ENCODE data around the gene TPRG1L.
"Not testable (repeated sequence)": the region's sequence is repeated elsewhere in the genome, so short reads cannot be mapped to it uniquely, and the experiment has no call there.

Gene TPRG1L

DNA sequence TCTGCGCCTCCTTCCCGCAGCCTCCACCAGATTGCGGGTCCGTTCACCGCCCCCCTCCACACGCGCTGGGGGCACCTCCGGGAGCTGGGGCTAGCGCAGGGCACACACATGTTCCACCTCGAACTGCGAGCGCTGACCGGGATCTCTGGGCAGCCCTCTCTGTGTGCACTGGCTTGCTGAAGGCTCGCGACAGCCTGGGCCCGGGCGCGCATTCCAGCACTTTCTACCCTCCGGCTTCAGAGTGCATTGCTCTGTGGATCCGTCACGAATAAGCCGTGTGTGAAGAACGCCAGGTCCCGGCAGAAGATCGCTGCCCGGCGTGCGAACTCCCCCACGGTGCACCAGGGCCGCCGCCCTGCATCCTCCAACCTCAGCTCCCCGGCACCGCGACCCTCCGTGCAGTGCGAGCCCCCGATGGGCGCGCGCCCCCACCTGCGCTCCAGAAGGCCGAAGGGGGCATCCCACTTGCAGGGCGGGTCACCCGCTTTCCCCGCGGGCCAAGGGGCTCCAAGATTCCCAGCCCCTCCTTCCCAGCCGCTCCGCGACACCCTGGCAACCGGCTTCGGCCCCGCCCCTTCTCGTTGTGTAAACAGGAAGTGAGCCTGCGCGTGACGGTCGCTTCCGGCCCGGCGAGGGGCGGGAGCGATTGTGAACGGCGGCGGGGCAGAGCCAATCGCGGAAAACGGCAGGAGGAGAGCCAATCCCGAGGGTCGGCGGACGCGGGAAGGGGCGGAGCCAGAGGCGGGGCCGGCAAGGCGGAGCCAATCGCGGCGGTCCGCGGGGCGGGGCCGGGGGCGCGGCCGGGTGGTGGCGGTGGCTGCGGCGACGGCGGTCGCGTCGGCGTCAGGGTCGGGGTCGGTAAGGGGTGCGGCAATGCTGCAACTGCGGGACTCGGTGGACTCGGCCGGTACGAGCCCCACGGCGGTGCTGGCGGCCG is at the start of gene TPRG1L:
TPRG1L (plus strand) TSS at position 816 of the 937 bp plus-strand sequence; CDS start at position 874, 58 bp downstream.
- peak; percentile 92 for DNase-seq

DNA sequence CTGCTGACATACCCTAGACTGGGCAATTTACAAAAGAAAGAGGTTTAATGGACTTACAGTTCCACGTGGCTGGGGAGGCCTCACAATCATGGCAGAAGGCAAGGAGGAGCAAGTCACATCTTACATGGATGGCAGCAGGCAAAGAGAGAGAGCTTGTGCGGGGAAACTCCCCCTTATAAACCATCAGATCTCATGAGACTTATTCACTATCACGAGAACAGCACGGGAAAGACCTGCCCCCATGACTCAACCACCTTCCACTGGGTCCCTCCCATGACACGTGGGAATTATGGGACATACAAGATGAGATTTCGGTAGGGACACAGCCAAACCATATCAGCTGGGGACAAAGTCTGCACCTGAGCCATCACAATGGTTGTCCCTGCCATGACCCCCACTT is 49.3 kb upstream of the TPRG1L start:
- DNase-seq = not testable (repeated sequence)

DNA sequence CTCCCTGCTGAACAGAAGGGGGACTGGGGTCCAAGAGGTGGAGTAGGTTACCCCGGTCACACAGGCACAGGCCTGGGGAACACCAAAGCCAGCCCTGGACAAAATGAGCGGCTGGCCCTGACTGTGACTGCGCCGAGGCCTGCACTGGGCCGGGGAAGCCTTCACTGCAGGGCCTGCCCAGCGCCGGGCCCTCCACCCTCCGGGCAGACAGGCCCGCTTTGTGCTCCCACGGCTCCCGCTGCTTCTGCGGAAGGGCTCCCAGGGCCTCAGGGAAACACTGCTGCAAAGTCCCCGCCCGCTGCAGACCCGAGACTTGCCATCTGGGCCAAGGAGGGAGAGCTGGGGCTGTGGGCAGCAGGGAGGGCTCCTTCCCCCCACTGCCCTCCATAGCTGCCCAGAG is 48.8 kb upstream of the TPRG1L start:
- DNase-seq = no peak

DNA sequence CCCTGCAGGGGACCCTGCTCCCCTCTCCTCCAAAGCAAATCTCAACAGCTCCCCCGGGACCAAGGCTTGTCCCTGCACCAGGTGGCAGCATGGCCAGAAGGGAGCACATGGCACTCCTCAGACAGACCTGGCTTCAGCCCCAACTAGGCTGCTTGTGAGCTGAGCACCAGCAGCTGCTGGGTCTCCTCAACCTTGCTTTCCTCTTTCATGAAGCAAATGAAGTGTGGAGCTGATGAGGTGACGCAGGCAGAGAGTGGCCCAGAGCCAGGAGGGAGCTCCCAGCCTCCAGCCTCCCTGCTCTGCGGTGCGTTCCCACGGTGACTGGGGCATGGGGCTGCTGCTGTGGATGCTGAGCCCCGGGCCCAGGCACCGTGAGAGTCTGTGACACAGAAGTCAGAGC is 47.5 kb upstream of the TPRG1L start:
- DNase-seq = no peak

DNA sequence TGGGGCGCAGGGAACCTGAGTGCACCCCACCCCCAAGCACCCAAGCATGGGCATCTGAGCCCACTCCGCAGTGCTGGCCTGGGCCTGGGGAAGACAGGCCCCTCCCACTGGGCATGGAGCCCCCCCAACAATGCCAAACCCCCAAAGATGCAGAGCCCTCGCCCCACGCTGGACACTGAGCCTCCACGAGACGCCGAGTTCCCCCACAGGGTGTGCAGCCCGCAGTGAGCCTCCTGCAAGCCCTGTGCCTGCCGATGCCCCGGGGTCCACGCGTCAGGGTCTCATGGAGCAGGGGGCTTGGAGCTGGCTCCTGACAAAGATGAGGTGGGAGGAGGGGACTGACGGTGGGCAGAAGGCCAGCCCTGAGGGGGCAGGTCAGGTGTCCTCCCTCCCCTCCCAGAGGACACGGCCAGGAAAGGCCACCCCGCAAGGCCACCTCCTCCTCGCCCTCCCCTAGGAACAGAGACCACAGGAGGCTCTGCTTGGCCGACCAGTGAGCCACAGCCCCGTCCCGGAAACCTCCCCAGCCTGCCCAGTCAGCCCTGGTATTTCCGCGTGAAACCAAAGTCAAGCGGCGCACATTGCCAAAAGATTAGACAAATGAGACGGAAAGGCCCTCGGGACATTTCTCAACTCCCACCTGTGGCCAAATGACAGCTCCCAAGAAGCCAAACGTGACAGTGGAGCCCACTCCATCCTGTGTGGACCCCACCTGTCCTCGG is 46.9 kb upstream of the TPRG1L start:
- DNase-seq = no peak

DNA sequence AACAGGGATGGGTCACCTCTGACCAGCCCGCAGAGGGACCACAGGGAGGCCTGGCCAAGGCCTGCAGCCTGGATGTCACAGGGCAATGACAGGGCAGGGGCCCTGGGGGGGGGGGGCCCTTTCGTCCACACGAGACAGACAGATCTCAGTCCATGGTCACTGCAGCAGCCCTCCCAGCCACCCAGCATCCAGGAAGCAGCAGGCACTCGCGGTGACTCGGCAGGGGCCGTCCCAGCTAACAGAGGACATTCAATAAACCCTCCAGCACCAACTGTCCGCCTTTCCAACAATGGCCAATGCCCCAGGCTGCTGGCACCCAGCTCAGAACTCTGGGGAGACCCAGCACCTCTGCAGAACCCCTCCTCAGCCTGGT is 46.4 kb upstream of the TPRG1L start:
- no peak for DNase-seq

DNA sequence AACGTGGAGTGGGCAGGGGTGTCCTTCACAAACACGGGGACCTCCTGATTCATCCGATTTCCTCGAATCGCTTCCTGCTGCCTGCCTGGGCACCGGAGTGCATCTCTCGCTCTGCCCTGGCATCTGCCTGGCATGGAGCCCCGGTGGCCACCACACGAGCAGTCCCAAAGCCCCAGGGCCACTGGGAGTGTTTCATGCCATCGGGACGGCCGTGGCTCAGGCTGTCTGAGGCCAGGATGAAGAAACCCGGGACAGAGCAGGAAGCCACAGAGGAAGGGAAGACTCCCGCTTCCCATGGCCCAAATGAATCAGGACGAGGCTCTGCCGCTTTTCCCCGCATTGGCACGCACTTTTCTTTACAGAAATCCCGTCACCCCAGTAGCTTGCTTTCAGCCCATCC is 45.9 kb upstream of the TPRG1L start:
- DNase-seq = no peak

DNA sequence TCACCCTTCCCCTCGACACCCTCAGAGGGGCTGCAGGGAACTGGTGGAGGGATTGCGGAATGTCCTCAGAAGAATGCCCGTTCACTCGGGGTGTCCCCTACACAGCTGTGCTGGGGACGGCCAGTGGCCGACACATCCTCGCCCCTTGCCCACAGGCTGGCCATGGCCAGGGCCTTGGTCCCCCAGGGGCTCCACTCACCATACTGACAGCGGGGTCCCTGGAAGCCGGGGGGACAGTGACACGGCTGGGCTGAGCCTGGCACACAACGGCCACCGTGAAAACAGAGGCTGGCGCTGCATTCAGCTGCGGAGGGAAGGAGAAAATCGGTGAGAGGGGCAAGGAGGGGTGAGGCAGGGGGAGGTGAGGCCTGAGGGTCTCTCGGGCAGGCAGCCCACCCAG is 45.2 kb upstream of the TPRG1L start:
- no peak for DNase-seq

DNA sequence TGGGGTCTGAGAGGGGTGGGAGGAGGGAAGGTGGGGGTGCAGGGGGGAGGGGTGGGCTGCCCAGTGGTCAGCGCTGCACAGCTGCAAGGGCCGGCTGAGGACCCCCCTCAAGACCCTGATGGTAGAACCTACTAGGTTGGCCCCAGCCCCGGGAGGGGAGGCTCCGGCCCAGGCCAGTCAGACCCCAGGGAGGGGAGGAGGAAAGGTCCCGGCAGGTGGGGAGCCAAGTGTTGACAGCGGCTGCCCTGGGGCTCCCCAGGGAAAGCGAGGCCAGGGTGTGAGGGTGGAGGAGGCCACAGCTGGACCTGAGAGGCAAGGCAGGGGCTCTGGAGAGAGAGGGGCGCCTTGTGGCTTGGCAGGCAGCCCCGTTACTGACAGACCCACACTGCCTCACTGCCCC is 44.6 kb upstream of the TPRG1L start:
- DNase-seq = no peak

DNA sequence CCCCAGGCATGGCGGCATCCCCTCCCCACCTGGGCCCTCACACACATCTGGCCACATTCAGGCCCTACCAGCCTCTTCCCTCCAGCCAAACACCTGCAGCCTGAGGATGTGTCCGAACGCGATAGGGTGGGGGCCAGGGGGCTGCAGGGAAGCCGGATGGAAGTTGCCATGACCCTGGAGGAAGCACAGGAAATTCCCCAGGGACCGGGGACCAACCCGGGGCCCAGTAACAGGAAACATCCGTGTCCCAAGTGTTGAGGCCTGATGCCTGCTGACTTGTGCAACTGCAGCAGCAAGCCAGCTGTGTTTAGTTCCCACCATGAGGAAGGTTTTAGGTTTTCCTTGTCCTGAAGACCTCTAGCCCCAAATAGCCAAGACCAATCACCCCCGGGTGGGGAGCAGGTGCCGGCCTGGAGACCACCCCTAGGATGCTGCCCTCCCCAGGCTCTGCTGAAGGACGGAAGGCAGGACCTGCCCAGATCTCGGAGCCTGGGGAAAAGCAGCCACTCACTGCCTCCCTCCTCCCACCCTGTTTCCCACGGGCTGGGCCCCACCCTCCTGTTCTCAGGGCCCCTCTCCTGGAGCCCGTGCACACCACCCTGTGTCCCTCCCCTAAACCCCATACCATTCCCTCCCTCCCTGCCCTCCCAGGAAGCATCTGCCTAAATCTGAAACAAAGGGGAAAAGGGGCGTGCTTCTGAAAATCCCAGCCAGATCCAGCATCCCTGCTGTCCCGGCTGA is 43.3 kb upstream of the TPRG1L start:
- DNase-seq = no peak

DNA sequence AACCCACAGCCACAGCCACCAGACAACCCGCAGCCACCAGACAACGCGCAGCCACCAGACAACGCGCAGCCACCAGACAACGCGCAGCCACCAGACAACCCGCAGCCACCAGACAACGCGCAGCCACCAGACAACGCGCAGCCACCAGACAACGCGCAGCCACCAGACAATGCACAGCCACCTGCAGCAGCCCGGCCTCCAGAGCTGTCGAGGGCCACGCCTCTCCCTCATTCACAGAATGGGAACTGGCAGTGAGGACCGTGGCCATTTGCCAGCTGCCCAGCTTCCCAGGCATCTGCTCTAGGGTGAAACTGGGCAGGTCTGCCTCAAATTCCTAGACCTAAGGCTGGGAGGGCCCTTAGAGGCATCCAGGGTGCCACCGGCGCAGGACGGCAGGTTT is 41.1 kb upstream of the TPRG1L start:
- DNase-seq = not testable (repeated sequence)

DNA sequence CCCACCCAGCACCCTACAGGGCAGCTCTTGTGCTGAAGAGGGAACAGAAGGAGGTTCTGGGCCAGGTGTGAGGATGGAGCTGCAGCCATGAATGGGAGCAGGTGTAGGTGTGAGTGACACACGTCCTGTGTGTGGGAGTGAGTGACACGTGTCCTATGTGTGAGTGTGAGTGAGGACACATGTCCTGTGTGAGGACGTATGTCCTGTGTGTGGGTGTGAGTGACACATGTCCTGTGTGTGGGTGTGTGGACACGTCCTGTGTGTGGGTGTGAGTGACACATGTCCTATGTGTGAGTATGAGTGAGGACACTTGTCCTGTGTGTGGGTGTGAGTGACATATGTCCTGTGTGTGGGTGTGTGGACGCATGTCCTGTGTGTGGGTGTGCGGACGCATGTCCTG is 39.9 kb upstream of the TPRG1L start:
- DNase-seq = no peak

DNA sequence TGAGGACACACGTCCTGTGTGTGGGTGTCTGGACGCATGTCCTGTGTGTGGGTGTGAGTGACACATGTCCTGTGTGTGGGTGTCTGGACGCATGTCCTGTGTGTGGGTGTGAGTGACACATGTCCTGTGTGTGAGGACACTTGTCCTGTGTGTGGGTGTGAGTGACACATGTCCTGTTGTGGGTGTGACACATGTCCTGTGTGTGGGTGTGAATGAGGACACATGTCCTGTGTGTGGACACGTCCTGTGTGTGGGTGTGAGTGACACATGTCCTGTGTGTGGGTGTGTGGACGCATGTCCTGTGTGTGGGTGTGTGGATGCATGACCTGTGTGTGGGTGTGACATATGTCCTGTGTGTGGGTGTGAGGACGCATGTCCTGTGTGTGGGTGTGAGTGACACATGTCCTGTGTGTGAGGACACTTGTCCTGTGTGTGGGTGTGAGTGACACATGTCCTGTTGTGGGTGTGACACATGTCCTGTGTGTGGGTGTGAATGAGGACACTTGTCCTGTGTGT is 39.4 kb upstream of the TPRG1L start:
- DNase-seq = not testable (repeated sequence)

DNA sequence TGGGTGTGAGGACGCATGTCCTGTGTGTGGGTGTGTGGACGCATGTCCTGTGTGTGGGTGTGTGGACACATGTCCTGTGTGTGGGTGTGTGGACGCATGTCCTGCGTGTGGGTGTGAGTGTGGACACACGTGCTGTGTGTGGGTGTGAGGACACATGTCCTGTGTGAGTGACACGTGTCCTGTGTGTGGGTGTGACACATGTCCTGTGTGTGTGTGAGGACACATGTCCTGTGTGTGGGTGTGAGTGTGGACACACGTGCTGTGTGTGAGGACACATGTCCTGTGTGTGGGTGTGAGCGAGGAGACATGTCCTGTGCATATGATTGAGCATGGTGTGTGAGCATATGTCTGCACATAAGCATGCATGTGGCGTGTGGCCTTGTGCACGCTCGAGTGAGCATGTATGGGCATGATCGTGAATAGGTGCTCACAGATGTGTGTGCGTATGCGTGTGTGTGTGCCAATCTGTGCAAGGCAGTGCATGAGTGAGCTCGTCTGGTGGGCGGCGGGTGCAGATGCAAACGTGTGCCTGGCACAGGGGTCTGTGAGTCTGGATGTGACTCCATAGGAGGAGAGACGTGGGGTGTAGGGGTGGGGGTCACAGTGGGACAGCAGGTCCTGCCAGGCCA is 38.8 kb upstream of the TPRG1L start:
- DNase-seq = no peak

DNA sequence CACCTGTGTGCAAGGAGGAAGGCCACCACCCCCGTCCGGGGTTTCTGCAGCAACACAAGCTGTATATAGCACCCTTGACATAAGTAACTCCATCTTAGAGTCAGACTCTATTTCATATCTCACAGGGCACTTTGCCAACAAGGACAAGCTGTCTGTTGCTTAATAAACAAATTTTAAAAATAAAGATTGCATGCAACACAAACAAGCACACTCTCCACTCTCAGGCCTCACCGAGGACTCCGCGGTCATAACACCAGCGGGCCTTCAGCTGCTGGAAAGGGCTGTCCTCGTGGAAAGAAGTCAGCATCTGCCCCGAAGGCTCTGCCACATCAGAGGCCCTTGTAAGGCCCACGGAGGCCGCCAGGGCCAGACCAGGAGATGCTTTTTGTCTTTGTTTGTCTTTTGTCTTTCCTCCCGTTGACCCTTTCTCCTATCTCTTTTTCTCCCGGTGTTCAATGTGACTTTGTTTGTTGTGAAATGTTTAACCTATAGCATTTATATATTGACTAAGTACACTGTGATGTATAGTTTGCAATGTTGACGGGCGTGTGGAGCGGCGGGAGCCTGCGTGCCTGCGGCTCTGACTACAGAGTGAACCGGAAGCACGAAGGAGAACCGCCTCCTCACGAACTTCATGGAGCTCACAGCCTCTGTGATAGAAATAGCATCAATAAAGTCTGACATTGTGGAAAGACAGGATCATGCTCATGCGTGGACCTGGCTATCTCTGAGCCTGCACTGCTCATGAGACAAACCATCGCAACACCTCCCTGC is 37.6 kb upstream of the TPRG1L start:
- no peak for DNase-seq

DNA sequence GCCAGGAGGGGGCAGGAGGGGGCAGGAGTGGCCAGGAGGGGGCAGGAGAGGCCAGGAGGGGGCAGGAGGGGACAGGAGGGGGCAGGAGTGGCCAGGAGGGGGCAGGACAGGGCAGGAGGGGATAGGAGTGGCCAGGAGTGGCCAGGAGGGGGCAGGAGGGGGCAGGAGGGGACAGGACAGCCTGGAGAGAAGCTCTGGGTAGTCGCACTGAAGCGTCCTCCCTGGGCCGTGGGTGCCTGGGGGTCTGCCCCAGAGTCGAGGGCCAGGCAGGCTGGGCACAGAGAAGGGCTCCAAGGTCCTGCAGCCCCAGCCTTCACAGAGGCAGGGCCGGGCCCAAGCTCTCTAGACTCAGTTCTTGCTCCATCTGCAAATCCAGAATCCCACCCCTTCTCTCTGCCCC is 36.4 kb upstream of the TPRG1L start:
- no peak for DNase-seq

DNA sequence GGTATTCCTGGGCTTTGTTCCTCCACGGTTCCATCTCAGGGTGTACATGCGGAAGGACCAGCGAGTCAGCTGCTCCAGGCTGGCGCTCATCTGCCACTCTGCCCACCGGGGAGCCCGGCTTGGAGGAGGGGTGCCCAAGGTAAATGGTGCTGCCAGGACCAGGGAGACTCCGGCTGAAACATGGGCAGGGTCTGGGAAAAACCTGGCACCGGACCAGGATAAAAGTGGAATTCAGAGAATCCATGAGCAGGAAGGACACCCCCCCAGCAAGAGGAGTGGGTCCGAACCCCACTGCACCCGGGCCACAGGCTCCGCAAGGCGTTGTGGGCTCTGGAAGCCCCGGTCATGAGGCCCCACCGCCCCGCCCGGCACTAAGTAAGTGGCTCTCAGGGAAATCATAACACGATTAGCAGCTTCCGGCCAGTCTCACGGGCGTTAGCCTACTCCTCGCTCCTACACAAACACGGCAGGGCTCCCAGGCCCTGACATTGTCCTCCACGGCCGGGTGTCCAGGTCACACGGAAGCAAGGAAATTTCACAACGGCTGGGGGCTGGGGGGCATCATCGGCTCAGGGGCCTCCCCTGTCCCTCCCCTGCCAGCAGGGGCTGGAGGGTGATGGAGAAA is 34.6 kb upstream of the TPRG1L start:
- DNase-seq = no peak

DNA sequence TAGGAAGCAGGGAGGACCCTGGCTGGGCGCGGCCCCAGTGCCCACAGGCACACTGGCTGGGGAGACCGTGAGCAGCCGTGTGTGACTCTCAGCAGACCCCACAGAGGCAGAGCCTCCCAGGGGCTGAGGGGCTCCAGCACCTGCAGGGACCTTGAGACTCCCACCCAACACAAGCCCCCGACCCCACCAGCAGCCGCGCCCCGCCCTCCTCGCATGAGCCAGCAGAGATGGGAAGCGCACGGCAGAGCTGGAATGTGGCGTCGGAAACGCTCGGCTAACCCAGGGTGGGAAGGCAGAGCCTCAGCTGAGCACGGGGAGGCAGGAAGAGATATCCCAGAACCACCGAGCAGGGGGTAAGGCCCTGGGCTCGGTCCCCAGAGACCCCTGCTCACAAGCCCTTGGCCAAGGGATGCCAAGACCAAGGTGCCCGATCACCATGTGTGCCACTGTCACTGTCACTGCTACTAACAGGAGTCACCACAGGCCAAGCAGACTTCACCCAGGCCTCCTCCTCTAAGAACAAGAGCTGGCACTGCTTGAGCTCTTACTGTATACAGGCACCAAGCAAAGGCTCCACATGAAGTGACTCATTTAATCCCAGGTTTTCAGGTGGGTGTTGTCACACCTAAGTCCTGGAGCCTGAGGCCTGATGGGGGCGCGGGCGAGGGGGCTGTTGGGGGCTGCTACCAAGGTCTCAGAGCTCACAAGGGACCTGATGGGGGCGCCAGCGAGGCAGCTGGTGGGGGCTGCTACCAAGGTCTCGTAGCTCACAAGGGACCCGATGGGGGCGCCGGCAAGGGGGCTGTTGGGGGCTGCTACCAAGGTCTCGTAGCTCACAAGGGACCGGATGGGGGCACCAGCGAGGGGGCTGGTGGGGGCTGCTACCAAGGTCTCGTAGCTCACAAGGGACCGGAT is 33.6 kb upstream of the TPRG1L start:
- DNase-seq = no peak

DNA sequence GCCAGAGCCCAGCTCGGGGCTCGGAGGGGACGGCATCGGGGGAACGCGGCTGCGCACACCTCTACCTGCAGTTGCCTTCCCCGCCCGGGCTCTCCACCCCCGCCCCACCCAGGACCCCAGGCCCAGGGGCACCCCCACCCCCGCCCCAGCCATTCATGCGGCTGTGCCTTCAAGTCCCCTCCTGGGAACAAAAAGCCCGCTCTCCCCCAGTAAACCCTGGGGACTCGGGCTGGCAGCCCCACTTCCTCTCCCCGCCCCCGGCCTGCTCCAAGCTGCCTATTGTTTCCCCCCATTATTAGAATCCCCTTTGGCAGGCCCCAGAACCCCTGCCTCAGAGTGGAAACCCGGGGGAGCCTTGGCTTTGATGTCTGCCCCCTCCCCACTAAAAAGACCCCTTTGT is 31.5 kb upstream of the TPRG1L start:
- no peak for DNase-seq

DNA sequence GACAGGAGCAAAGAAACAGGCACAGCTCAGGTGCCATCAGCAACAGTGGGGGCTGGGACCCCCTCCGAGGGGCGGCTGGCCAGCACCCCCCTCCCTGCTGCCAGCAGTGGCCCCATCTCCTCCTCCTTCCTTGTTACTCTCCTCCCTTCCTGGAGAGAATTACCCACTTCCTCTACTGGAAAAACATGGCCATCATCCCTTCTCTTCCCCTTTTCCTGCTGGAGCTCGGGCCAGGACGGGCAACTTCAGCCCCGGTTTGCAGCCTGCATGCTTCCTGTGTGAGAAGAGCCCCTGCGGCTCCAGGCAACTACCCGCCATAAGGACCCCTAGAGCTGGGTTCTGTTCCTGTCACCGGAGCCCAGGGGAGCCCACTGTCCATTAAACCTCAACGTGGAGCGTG is 31.1 kb upstream of the TPRG1L start:
- no peak for DNase-seq

All from NK-92 treated with Interleukin-12 subunit alpha and Interleukin-12 subunit beta, amount 100 ng/mL, for 24 hours (cell line).